Measurements from ENCODE around the gene SCT. TPM values are rescaled to one million over a fixed set of nuclear protein-coding genes. Genes with fewer than 3 reads are reported as not detected.
A peak's percentile ranks its signal among the peaks of the same experiment; 100 is the strongest.

SCT gene
- total and polyA plus RNA-seq, 2 experiments from 2014 or later, result not detected

DNA sequence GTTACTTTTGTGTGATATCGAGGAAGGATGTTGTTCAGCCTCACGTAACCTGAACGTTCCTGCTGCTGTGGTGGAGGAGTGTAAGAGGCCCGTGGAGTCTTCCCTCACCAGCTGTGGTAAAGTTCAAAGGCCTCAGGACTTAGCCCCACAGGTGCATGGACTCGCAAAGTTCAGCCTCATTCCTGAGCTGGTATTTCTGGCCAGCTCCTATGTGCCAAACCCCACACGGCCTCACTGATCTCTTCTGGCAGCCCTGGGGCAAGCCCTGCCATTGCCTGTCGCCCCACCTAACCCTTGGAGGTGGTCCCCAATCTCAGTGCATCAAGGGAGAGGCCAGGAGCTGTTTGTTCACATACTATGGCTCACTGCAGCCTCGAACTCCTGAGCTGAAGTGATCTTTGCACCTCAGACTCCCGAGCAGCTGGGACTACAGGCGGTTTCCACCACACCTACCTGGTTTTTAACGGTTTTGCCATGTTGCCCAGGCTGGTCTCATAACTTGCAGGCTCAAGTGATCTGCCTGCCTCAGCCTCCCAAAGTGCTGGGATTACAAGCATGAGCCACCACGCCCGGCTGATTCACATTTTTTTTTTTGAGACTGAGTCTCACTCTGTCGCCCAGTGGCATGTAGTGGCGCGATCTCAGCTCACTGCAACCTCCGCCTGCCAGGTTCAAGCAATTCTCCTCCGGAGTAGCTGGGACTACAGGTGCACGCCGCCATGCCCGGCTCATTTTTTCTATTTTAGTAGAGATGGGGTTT lies 48.5 kb downstream of the SCT start:
- no peaks in the 10 kb centered on the region; the same call in 1 of the 2 replicates for H3K36me3 ChIP-seq (ENCODE audit: low read depth)

DNA sequence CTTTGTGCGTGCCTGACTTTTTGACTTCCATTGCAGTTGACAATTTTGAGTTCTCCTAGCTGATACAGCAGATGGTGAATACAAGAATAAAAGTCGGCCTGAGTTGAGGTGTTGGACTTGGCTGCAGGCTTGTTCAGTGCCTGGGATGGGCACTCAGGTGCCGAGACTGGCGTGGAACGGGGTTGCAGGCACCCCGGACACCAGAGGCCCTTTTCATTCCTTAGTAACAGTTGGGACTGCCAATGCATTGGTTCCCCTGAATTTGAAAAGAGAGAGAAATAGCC lies 49.4 kb downstream of the SCT start:
- Histone ChIP-seq H3F3A (ENCODE audit: insufficient read depth) (peaks cover 10% of the 10 kb centered on the region), H3K79me2 (ENCODE audit: insufficient read depth) (peaks cover 59% of the 10 kb centered on the region), H4K20me1 (ENCODE audit: insufficient read depth) (peaks cover 20% of the 10 kb centered on the region; the same call in 1 of the 2 replicates), H3K27ac (peak overlapping the region; percentile 67), H3K9me3 (ENCODE audit: low read depth) (no peaks in the 10 kb centered on the region), H3K4me2 (ENCODE audit: unreplicated experiment) (peak overlapping the region; percentile 98), H3K9me2 (ENCODE audit: insufficient read depth) (no peaks in the 10 kb centered on the region), H3K9ac (peak overlapping the region; percentile 92), H3K4me1 (ENCODE audit: insufficient read depth) (peaks cover 23% of the 10 kb centered on the region), H3K4me3 (peak overlapping the region; percentile 92), H3K36me3 (ENCODE audit: low read depth) (no peaks in the 10 kb centered on the region; the same call in 1 of the 2 replicates), H2AFZ (no peak overlapping the region), H3K27me3 (replicated peaks; ENCODE audit: insufficient read depth) (no peaks in the 10 kb centered on the region)
- in situ Hi-C loops (cut with MboI), result no loop called here
- TF ChIP-seq EZH2phosphoT487 (IDR thresholded peaks at IDR 0.05; ENCODE audit: insufficient read depth, low read depth) (no peak), EZH2 (IDR thresholded peaks at IDR 0.05; ENCODE audit: insufficient read depth, poor library complexity, severe bottlenecking) (no peak)
- DNase-seq, result no peak
- 36 to 49% methylated on average over 6 of the region's 6 CpGs for WGBS, 2 experiments (ENCODE audit: low coverage in 1 of 2, low lambda C conversion rate in 2 of 2, missing lambda C conversion rate in 2 of 2)

More for the DNA sequence above, 48.5 kb downstream of the SCT start:
- WGBS, 2 experiments (ENCODE audit: low coverage in 1 of 2, low lambda C conversion rate in 2 of 2, missing lambda C conversion rate in 2 of 2), result 59 to 62% methylated on average over 21 of the region's 21 CpGs
- Histone ChIP-seq H3F3A (ENCODE audit: insufficient read depth) (peaks cover 10% of the 10 kb centered on the region), H3K9me2 (ENCODE audit: insufficient read depth) (no peaks in the 10 kb centered on the region), H4K20me1 (ENCODE audit: insufficient read depth) (peaks cover 20% of the 10 kb centered on the region; the same call in 1 of the 2 replicates), H3K4me2 (ENCODE audit: unreplicated experiment) (peak overlapping the region; percentile 98), H3K4me3 (peak overlapping the region; percentile 92), H3K79me2 (ENCODE audit: insufficient read depth) (peaks cover 68% of the 10 kb centered on the region), H3K27ac (peak overlapping the region; percentile 13; the same call in 1 of the 2 replicates), H3K27me3 (replicated peaks; ENCODE audit: insufficient read depth) (no peaks in the 10 kb centered on the region), H3K9me3 (ENCODE audit: low read depth) (no peaks in the 10 kb centered on the region), H2AFZ (no peak overlapping the region), H3K4me1 (ENCODE audit: insufficient read depth) (peaks cover 21% of the 10 kb centered on the region), H3K9ac (peak overlapping the region; percentile 92)
- in situ Hi-C loops (cut with MboI), result no loop called here
- no peak for TF ChIP-seq EZH2phosphoT487 (IDR thresholded peaks at IDR 0.05; ENCODE audit: insufficient read depth, low read depth)
- no peak for TF ChIP-seq EZH2 (IDR thresholded peaks at IDR 0.05; ENCODE audit: insufficient read depth, poor library complexity, severe bottlenecking)
- DNase-seq, result no peak

DNA sequence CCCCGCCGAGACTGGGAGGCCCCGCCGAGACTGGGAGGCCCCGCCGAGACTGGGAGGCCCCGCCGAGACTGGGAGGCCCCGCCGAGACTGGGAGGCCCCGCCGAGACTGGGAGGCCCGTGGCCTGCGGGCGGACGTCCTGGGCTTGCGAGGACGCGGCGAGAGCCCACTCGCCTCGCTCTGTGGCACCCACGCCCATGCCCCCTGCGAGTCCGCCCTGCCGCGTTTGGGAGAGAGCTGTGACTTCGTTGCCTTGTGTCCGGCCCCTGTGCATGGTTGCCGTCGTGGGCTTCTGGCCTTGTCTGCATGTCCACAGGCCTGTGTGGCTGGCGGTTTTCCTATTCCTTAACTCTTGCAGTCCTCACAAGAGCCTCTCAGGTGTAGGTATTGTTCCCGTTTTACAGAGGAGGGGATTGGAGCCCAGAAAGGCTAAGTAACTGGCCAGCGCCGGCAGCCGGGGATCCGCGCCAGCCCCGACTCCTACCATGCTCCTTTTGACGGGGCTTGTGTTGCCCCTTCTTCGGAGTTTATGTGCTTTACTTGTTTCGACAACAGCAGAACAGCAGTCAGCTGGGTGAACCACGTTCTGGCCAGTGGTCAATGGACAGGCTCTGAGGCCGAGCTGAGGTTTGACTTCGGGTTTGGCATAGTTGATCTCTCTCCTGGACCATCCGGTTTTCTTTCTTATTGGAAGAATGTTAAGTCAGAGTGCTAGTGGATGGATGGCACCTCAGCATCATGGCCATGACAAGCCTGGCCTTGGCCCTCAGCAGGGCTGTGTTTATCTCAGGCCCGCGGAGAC lies 50.0 kb downstream of the SCT start:
- Histone ChIP-seq H2AFZ (no peak overlapping the region), H3K27me3 (replicated peaks; ENCODE audit: insufficient read depth) (no peaks in the 10 kb centered on the region), H3K9ac (peak overlapping the region; percentile 92)

More for the DNA sequence above, 50.0 kb downstream of the SCT start:
- Histone ChIP-seq H3K4me1 (ENCODE audit: insufficient read depth) (peaks cover 23% of the 10 kb centered on the region), H3K4me3 (peak overlapping the region; percentile 92), H3K27ac (peak overlapping the region; percentile 67), H4K20me1 (ENCODE audit: insufficient read depth) (peaks cover 20% of the 10 kb centered on the region; the same call in 1 of the 2 replicates), H3K9me2 (ENCODE audit: insufficient read depth) (no peaks in the 10 kb centered on the region), H3K9me3 (ENCODE audit: low read depth) (no peaks in the 10 kb centered on the region), H3K4me2 (ENCODE audit: unreplicated experiment) (peak overlapping the region; percentile 98), H3F3A (ENCODE audit: insufficient read depth) (peaks cover 10% of the 10 kb centered on the region), H3K79me2 (ENCODE audit: insufficient read depth) (peaks cover 53% of the 10 kb centered on the region), H3K36me3 (ENCODE audit: low read depth) (no peaks in the 10 kb centered on the region; the same call in 1 of the 2 replicates)
- WGBS, 2 experiments (ENCODE audit: low coverage in 1 of 2, low lambda C conversion rate in 2 of 2, missing lambda C conversion rate in 2 of 2), result 7% methylated on average over 29 to 31 of the region's 48 CpGs
- TF ChIP-seq EZH2phosphoT487 (IDR thresholded peaks at IDR 0.05; ENCODE audit: insufficient read depth, low read depth), result no peak
- no peak for TF ChIP-seq EZH2 (IDR thresholded peaks at IDR 0.05; ENCODE audit: insufficient read depth, poor library complexity, severe bottlenecking)
- in situ Hi-C loops (cut with MboI), result no loop called here
- peak; percentile 46 for DNase-seq

Other genes with a start within 250 kb of the SCT start
- 1.2 and 4.9 TPM in 2 replicates for gene PKP3, start 233.0 kb downstream of the SCT start, total RNA-seq (2014; rRNA removed; shearing (Covaris generic))
- 2.2 and 2.4 TPM in 2 replicates for gene PKP3, start 233.0 kb downstream of the SCT start, polyA plus RNA-seq (2016; fragmentation: Nextera tagmentation; extraction: Ambion mirVana)
- 17.7 and 28.3 TPM in 2 replicates for gene SIGIRR, start 212.2 kb downstream of the SCT start, total RNA-seq (2014; rRNA removed; shearing (Covaris generic))
- 59.5 and 61.1 TPM in 2 replicates for gene SIGIRR, start 212.2 kb downstream of the SCT start, polyA plus RNA-seq (2016; fragmentation: Nextera tagmentation; extraction: Ambion mirVana)
- gene ANO9, start 185.2 kb downstream of the SCT start, total RNA-seq (2014; rRNA removed; shearing (Covaris generic)), result not detected in 2 replicates
- not detected in 2 replicates for gene ANO9, start 185.2 kb downstream of the SCT start, polyA plus RNA-seq (2016; fragmentation: Nextera tagmentation; extraction: Ambion mirVana)
- 29.2 and 44.1 TPM in 2 replicates for gene PTDSS2, start 176.9 kb downstream of the SCT start, total RNA-seq (2014; rRNA removed; shearing (Covaris generic))
- gene PTDSS2, start 176.9 kb downstream of the SCT start, polyA plus RNA-seq (2016; fragmentation: Nextera tagmentation; extraction: Ambion mirVana), result 20.1 and 22.2 TPM in 2 replicates
- gene RNH1, start 119.9 kb downstream of the SCT start, total RNA-seq (2014; rRNA removed; shearing (Covaris generic)), result 680 and 751 TPM in 2 replicates
- 623 and 664 TPM in 2 replicates for gene RNH1, start 119.9 kb downstream of the SCT start, polyA plus RNA-seq (2016; fragmentation: Nextera tagmentation; extraction: Ambion mirVana)
- 62.1 and 83.7 TPM in 2 replicates for gene HRAS, start 91.6 kb downstream of the SCT start, total RNA-seq (2014; rRNA removed; shearing (Covaris generic))
- 76.9 and 85.3 TPM in 2 replicates for gene HRAS, start 91.6 kb downstream of the SCT start, polyA plus RNA-seq (2016; fragmentation: Nextera tagmentation; extraction: Ambion mirVana)
- gene LRRC56, start 89.7 kb downstream of the SCT start, total RNA-seq (2014; rRNA removed; shearing (Covaris generic)), result 1.3 TPM in 1 of 2 replicates, not detected in the other
- 0.72 and 0.86 TPM in 2 replicates for gene LRRC56, start 89.7 kb downstream of the SCT start, polyA plus RNA-seq (2016; fragmentation: Nextera tagmentation; extraction: Ambion mirVana)
- 0.22 and 2.3 TPM in 2 replicates for gene LMNTD2, start 66.4 kb downstream of the SCT start, total RNA-seq (2014; rRNA removed; shearing (Covaris generic))
- gene LMNTD2, start 66.4 kb downstream of the SCT start, polyA plus RNA-seq (2016; fragmentation: Nextera tagmentation; extraction: Ambion mirVana), result 0.35 and 0.36 TPM in 2 replicates
- 18.8 and 19.3 TPM in 2 replicates for gene RASSF7, start 66.2 kb downstream of the SCT start, total RNA-seq (2014; rRNA removed; shearing (Covaris generic))
- gene RASSF7, start 66.2 kb downstream of the SCT start, polyA plus RNA-seq (2016; fragmentation: Nextera tagmentation; extraction: Ambion mirVana), result 10.6 and 11.9 TPM in 2 replicates
- 27.7 and 30.5 TPM in 2 replicates for gene PHRF1, start 50.7 kb downstream of the SCT start, total RNA-seq (2014; rRNA removed; shearing (Covaris generic))
- gene PHRF1, start 50.7 kb downstream of the SCT start, polyA plus RNA-seq (2016; fragmentation: Nextera tagmentation; extraction: Ambion mirVana), result 10.9 and 11.0 TPM in 2 replicates
- gene IRF7, start 11.2 kb downstream of the SCT start, total RNA-seq (2014; rRNA removed; shearing (Covaris generic)), result 3.7 and 11.8 TPM in 2 replicates
- gene IRF7, start 11.2 kb downstream of the SCT start, polyA plus RNA-seq (2016; fragmentation: Nextera tagmentation; extraction: Ambion mirVana), result 4.7 and 5.1 TPM in 2 replicates
- gene CDHR5, start 2.2 kb downstream of the SCT start, total RNA-seq (2014; rRNA removed; shearing (Covaris generic)), result not detected in 2 replicates
- not detected in 2 replicates for gene CDHR5, start 2.2 kb downstream of the SCT start, polyA plus RNA-seq (2016; fragmentation: Nextera tagmentation; extraction: Ambion mirVana)
- not detected in 2 replicates for gene DRD4, start 10.1 kb upstream of the SCT start, total RNA-seq (2014; rRNA removed; shearing (Covaris generic))
- gene DRD4, start 10.1 kb upstream of the SCT start, polyA plus RNA-seq (2016; fragmentation: Nextera tagmentation; extraction: Ambion mirVana), result not detected in 2 replicates
- 31.6 and 38.5 TPM in 2 replicates for gene DEAF1, start 68.0 kb upstream of the SCT start, total RNA-seq (2014; rRNA removed; shearing (Covaris generic))
- 31.7 and 35.0 TPM in 2 replicates for gene DEAF1, start 68.0 kb upstream of the SCT start, polyA plus RNA-seq (2016; fragmentation: Nextera tagmentation; extraction: Ambion mirVana)
- 27.0 and 37.3 TPM in 2 replicates for gene TMEM80, start 68.6 kb upstream of the SCT start, total RNA-seq (2014; rRNA removed; shearing (Covaris generic))
- gene TMEM80, start 68.6 kb upstream of the SCT start, polyA plus RNA-seq (2016; fragmentation: Nextera tagmentation; extraction: Ambion mirVana), result 47.9 and 50.1 TPM in 2 replicates
- gene EPS8L2, start 79.0 kb upstream of the SCT start, total RNA-seq (2014; rRNA removed; shearing (Covaris generic)), result 58.3 and 59.7 TPM in 2 replicates
- 46.4 and 48.2 TPM in 2 replicates for gene EPS8L2, start 79.0 kb upstream of the SCT start, polyA plus RNA-seq (2016; fragmentation: Nextera tagmentation; extraction: Ambion mirVana)
- gene TALDO1, start 120.3 kb upstream of the SCT start, total RNA-seq (2014; rRNA removed; shearing (Covaris generic)), result 185 and 216 TPM in 2 replicates
- 313 and 318 TPM in 2 replicates for gene TALDO1, start 120.3 kb upstream of the SCT start, polyA plus RNA-seq (2016; fragmentation: Nextera tagmentation; extraction: Ambion mirVana)
- 38.3 and 45.0 TPM in 2 replicates for gene GATD1, start 150.3 kb upstream of the SCT start, total RNA-seq (2014; rRNA removed; shearing (Covaris generic))
- gene GATD1, start 150.3 kb upstream of the SCT start, polyA plus RNA-seq (2016; fragmentation: Nextera tagmentation; extraction: Ambion mirVana), result 27.0 and 27.4 TPM in 2 replicates
- gene CEND1, start 162.9 kb upstream of the SCT start, total RNA-seq (2014; rRNA removed; shearing (Covaris generic)), result 2.1 and 2.8 TPM in 2 replicates
- gene CEND1, start 162.9 kb upstream of the SCT start, polyA plus RNA-seq (2016; fragmentation: Nextera tagmentation; extraction: Ambion mirVana), result 3.4 and 3.9 TPM in 2 replicates
- 10.5 and 13.9 TPM in 2 replicates for gene SLC25A22, start 171.1 kb upstream of the SCT start, total RNA-seq (2014; rRNA removed; shearing (Covaris generic))
- 18.7 and 19.4 TPM in 2 replicates for gene SLC25A22, start 171.1 kb upstream of the SCT start, polyA plus RNA-seq (2016; fragmentation: Nextera tagmentation; extraction: Ambion mirVana)
- gene PIDD1, start 178.1 kb upstream of the SCT start, total RNA-seq (2014; rRNA removed; shearing (Covaris generic)), result 4.2 and 6.4 TPM in 2 replicates
- 7.3 and 8.5 TPM in 2 replicates for gene PIDD1, start 178.1 kb upstream of the SCT start, polyA plus RNA-seq (2016; fragmentation: Nextera tagmentation; extraction: Ambion mirVana)
- gene RPLP2, start 182.8 kb upstream of the SCT start, total RNA-seq (2014; rRNA removed; shearing (Covaris generic)), result 162 and 263 TPM in 2 replicates
- 726 and 744 TPM in 2 replicates for gene RPLP2, start 182.8 kb upstream of the SCT start, polyA plus RNA-seq (2016; fragmentation: Nextera tagmentation; extraction: Ambion mirVana)
- gene PNPLA2, start 191.7 kb upstream of the SCT start, total RNA-seq (2014; rRNA removed; shearing (Covaris generic)), result 35.2 and 38.7 TPM in 2 replicates
- 87.6 and 98.1 TPM in 2 replicates for gene PNPLA2, start 191.7 kb upstream of the SCT start, polyA plus RNA-seq (2016; fragmentation: Nextera tagmentation; extraction: Ambion mirVana)
- 0.38 and 2.3 TPM in 2 replicates for gene CRACR2B, start 200.7 kb upstream of the SCT start, total RNA-seq (2014; rRNA removed; shearing (Covaris generic))
- gene CRACR2B, start 200.7 kb upstream of the SCT start, polyA plus RNA-seq (2016; fragmentation: Nextera tagmentation; extraction: Ambion mirVana), result 1.2 and 2.0 TPM in 2 replicates
- 1,651 and 1,751 TPM in 2 replicates for gene CD151, start 205.8 kb upstream of the SCT start, total RNA-seq (2014; rRNA removed; shearing (Covaris generic))
- 796 and 807 TPM in 2 replicates for gene CD151, start 205.8 kb upstream of the SCT start, polyA plus RNA-seq (2016; fragmentation: Nextera tagmentation; extraction: Ambion mirVana)
- 67.8 and 113 TPM in 2 replicates for gene POLR2L, start 215.3 kb upstream of the SCT start, total RNA-seq (2014; rRNA removed; shearing (Covaris generic))
- 804 and 820 TPM in 2 replicates for gene POLR2L, start 215.3 kb upstream of the SCT start, polyA plus RNA-seq (2016; fragmentation: Nextera tagmentation; extraction: Ambion mirVana)
- gene TSPAN4, start 215.7 kb upstream of the SCT start, total RNA-seq (2014; rRNA removed; shearing (Covaris generic)), result 340 and 393 TPM in 2 replicates
- 343 and 344 TPM in 2 replicates for gene TSPAN4, start 215.7 kb upstream of the SCT start, polyA plus RNA-seq (2016; fragmentation: Nextera tagmentation; extraction: Ambion mirVana)

Data from GM23248 (cell line).